GM08714 (cell line): Measurements from ENCODE around the gene KCNK16.

Experiments
- H3K4me3 ChIP-seq: fragments of 200-500 bp; sonication (Bioruptor generic); 2 replicates; pipeline ENCODE4 v1.5.1; 2014; ENCODE audit warnings: mild to moderate bottlenecking, low read length, inconsistent platforms
- ZNF274 ChIP-seq: IDR thresholded peaks from 2 replicates; pipeline ENCODE4 v1.6.1; 2012; ENCODE audit warnings: mild to moderate bottlenecking, low read depth, low read length

The KCNK16 gene

DNA sequence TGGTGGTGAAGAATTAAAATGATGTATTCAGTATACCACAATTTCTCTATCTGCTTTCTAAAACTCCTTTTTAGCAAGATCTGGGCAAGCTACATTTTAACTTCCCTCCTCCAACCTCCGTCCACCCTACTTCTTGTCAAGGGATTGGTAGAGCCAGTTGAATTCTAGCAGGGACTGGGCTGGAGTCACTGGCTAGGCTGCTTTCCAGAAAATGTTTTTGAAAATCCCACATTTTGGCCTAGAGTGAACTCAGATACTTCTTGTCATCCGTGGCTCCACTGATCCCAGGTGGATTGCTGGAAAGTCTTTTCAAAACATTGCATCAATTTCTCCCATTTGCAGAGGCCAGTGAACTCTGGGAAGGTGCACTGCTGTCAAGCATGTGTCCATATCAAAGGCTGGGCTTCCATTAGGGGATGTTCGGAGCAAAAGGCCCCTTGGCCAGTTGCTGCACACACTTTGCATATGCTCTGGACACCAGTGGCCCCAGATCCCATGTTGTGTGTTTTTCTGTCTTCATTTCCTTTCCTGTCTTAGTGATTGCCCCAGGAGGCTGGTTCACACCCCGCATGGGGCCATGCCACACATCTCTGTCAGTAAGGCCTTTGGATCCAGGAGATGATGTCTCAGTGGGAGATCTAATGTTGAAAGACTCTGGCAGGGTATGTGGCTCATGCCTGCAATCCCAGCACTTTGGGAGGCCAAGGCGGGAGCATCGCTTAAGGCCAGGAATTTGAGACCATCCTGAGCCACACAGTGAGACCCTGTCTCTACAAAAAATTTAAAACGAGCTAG lies 11.3 kb upstream of the KCNK16 start:
- no peak for TF ChIP-seq ZNF274
- H3K4me3 ChIP-seq, result no peak overlapping the region

GRCh38 chr6:39330476-39330875 lies 8.0 kb upstream of the KCNK16 start:
- no peak overlapping the region for H3K4me3 ChIP-seq
- TF ChIP-seq ZNF274, result no peak

- no peak for TF ChIP-seq ZNF274
Measured at GRCh38 chr6:39330057-39330456, 7.6 kb upstream of the KCNK16 start.

GRCh38 chr6:39328066-39328465 lies 5.6 kb upstream of the KCNK16 start:
- H3K4me3 ChIP-seq, result no peak overlapping the region
- no peak for TF ChIP-seq ZNF274

More at GRCh38 chr6:39330057-39330456, 7.6 kb upstream of the KCNK16 start:
- H3K4me3 ChIP-seq, result no peak overlapping the region

- TF ChIP-seq ZNF274, result no peak
- H3K4me3 ChIP-seq, result no peak overlapping the region
Measured at GRCh38 chr6:39327507-39327906, 5.0 kb upstream of the KCNK16 start.

GRCh38 chr6:39321761-39322160 lies 741 bp downstream of the KCNK16 start:
- no peak for TF ChIP-seq ZNF274
- H3K4me3 ChIP-seq, result no peak overlapping the region

- TF ChIP-seq ZNF274, result no peak
- no peak overlapping the region for H3K4me3 ChIP-seq
Measured at GRCh38 chr6:39320363-39320984, 2.0 kb downstream of the KCNK16 start.

DNA sequence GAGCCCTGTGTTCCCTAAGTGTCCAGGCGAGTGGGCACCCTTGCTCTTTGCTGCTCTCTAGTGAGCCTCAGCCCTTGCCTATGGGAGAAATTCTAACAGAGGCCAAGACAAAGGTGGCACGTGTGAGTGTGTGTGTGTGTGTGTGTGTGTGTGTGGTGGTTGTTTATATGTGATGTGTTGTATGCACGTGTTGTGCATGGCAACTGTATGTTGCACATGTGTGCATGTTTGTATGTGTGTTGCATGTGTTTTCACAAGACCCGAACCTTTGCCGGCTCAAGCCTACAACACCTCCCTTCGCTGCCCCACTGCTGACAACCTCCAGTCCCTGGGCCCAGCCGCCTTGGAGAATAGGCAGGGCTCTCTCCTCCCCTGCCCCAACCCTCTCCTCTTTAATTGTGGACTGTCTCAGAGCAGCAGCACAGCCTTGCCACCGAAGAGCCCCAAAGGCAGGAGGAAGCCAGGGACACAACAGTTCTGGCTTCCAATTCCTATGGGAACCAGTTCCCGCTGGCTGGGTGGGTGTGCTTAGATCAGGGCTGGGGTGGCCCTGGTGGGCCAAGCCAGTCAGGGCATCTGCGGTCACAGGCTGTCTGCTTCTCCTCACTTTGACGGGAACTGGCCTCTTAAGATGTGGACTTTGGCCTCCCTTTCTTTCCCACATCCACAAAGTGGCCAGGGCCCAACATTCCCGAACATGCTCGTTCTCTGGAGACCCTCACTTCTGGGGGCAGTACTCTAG lies 2.7 kb downstream of the KCNK16 start:
- no peak for TF ChIP-seq ZNF274
- H3K4me3 ChIP-seq, result no peak overlapping the region

DNA sequence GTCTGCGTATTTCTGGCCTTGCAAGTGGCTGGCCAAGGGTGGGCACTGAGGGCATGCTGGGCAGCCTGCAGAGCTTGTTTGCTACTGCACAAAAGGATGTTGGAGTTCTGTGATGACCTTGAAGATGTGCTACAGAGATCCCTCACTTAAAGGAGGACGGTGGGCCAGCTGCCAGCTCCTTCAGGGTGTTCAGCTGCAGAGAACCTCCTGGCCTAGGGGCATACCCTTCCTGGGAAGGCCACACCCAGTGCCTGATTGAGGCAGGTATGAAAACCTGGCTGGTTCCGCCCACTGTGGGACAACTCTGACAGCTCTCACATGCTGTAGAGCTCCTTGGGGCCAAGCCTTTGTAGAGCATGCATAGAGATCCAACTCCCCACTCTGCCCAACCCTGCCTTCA lies 5.2 kb downstream of the KCNK16 start:
- no peak for TF ChIP-seq ZNF274
- no peak overlapping the region for H3K4me3 ChIP-seq

DNA sequence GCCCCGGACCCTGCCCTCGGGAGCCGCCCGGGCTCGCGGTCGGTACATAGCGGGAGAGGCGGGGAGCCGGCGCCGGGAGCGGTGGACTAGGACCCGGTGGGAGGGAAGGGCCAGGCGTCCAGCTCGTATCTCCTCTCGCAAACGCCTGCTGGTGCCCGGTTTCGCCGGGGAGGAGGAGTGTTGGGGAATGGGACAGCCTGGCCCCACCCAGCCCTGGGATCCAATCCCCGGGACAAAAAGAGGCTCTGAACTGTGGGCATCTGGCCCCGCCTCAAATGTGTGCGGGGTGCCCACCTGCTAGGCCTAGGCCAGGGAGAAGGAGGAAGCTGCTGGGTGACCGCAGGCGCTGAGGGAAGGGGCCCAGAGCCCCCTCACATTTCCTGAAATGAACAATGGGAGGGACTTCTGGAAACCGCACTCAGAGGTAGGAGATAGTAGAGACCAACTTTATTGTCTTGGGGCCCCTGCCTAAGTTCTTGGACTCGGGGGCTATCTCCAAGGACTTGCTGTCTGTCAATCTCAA lies 8.2 kb downstream of the KCNK16 start, which contains the start of gene KCNK17:
TSS of gene KCNK17 (minus strand) at position 147 of the 523 bp plus-strand sequence. CDS start at position 48, 99 bp downstream.
- H3K4me3 ChIP-seq, result no peak within 1 kb of the TSS
- no peak for TF ChIP-seq ZNF274

- H3K4me3 ChIP-seq, result no peak overlapping the region
- TF ChIP-seq ZNF274, result no peak
Measured at GRCh38 chr6:39313526-39314272, 8.8 kb downstream of the KCNK16 start.

GRCh38 chr6:39312912-39313525 lies 9.5 kb downstream of the KCNK16 start:
- no peak overlapping the region for H3K4me3 ChIP-seq
- TF ChIP-seq ZNF274, result no peak

- no peak for TF ChIP-seq ZNF274
- H3K4me3 ChIP-seq, result no peak overlapping the region
Measured at GRCh38 chr6:39310542-39310941, 12.0 kb downstream of the KCNK16 start.
